Loucy (cell line): ENCODE measurements around the gene PDCD4.

Source experiments
- H2AFZ ChIP-seq: fragments of 200-600 bp; sonication (generic); 2 replicates; pipeline ENCODE4 v1.6.0; 2016; ENCODE audit warnings: antibody characterized with exemption, mild to moderate bottlenecking, low read length, moderate library complexity
- H3F3A ChIP-seq: fragments of 200-600 bp; 2 replicates; pipeline ENCODE4 v1.6.0; 2016; ENCODE audit warnings: antibody characterized with exemption, low read depth, mild to moderate bottlenecking
- H3K27me3 ChIP-seq: fragments of 200-600 bp; sonication (generic); 2 replicates; pipeline ENCODE4 v1.6.1; 2014; ENCODE audit warnings: low read length, mild to moderate bottlenecking; ENCODE audit not compliant: insufficient read depth, poor library complexity, severe bottlenecking
- H3K36me3 ChIP-seq: fragments of 200-600 bp; sonication (generic); 2 replicates; pipeline ENCODE4 v1.6.1; 2016; ENCODE audit warnings: low read length; ENCODE audit not compliant: insufficient read depth
- H3K4me1 ChIP-seq: fragments of 200-600 bp; sonication (generic); 2 replicates; pipeline ENCODE4 v1.5.1; 2014; ENCODE audit warnings: low read length, mild to moderate bottlenecking; ENCODE audit not compliant: insufficient read depth, poor library complexity, severe bottlenecking
- H3K4me2 ChIP-seq: fragments of 200-600 bp; sonication (generic); 2 replicates; pipeline ENCODE4 v1.6.0; 2014; ENCODE audit warnings: antibody characterized with exemption, low read length, low read depth, mild to moderate bottlenecking; ENCODE audit not compliant: poor library complexity, severe bottlenecking
- H3K4me3 ChIP-seq: fragments of 200-600 bp; sonication (generic); 2 replicates; pipeline ENCODE4 v1.5.1; 2014; ENCODE audit warnings: low read length, mild to moderate bottlenecking, mixed read lengths; ENCODE audit not compliant: poor library complexity, severe bottlenecking
- H3K79me2 ChIP-seq: fragments of 200-600 bp; sonication (generic); 2 replicates; pipeline ENCODE4 v1.6.1; 2014; ENCODE audit warnings: low read length; ENCODE audit not compliant: insufficient read depth
- H3K9ac ChIP-seq: fragments of 200-600 bp; sonication (generic); 2 replicates; pipeline ENCODE4 v1.6.0; 2014; ENCODE audit warnings: mild to moderate bottlenecking, low read depth, low read length, moderate library complexity; ENCODE audit not compliant: poor library complexity, severe bottlenecking
- H3K9me2 ChIP-seq: fragments of 200-600 bp; sonication (generic); replicated peaks from 2 replicates; pipeline ENCODE4 v1.6.1; 2016; ENCODE audit warnings: low read depth, low read length, mixed read lengths
- H3K9me3 ChIP-seq: fragments of 200-600 bp; sonication (generic); 2 replicates; pipeline ENCODE4 v1.6.1; 2014; ENCODE audit warnings: mild to moderate bottlenecking, antibody characterized with exemption, low read length, low read depth; ENCODE audit not compliant: insufficient read depth
- H4K20me1 ChIP-seq: fragments of 200-600 bp; sonication (generic); 2 replicates; pipeline ENCODE4 v1.6.0; 2014; ENCODE audit warnings: antibody characterized with exemption, low read length, mild to moderate bottlenecking; ENCODE audit not compliant: insufficient read depth, poor library complexity, severe bottlenecking
- EZH2phosphoT487 ChIP-seq: fragments of 200-600 bp; IDR thresholded peaks from 2 replicates; pipeline ENCODE4 v1.6.1; 2018; ENCODE audit warnings: antibody characterized with exemption, mild to moderate bottlenecking, moderate library complexity, borderline replicate concordance
- TF ChIP-seq, protein P1 (sequence below): fragments of 200-600 bp; sonication (generic); conservative IDR thresholded peaks from 2 replicates; pipeline ENCODE4 v1.5.1; 2014; ENCODE audit warnings: mild to moderate bottlenecking, antibody characterized with exemption, low read length

The PDCD4 gene

DNA sequence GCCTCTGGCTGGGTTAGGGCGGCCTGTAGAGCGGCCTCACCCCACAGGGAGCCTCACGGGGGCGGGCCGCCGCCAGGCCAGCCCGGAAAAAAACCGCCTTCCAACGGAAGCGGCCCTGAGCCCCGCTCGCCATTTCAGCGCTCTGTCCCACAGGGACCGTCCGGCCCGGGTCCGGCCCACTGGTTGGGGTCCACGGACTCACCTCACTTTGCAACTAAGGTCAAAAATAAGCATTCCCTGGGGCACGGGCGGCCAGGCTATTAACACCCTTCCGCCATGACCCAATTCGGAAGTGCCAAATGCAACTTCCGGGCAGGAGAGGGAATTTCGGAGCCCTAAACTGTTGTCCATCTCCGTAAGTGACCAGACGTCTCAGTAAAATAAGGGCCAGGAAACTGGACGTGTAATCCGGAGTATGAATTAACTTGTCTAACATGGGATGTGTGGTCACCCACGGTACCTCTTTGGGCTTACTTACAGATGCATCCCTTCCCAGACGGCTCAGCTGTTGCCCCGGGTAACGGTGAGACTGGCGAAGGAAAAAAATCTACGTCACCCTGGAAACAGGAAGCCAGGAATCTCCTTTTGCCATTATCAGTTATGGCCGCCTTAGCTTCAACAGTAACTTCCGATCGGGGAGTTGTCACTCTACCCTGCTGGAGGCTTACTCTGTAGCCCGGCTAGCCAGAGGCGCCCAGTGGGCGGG is 47.1 kb downstream of the PDCD4 start, which contains the start of gene BBIP1:
BBIP1 (minus strand) TSS at position 538 of the 706 bp plus-strand sequence. CDS start 1,023 bp downstream, outside the sequence.
- Histone ChIP-seq H3K79me2 (peaks cover 52% of the 10 kb centered on the region), H3K4me2 (peak within 1 kb of the TSS; percentile 94)
- TF ChIP-seq, protein P1, sequence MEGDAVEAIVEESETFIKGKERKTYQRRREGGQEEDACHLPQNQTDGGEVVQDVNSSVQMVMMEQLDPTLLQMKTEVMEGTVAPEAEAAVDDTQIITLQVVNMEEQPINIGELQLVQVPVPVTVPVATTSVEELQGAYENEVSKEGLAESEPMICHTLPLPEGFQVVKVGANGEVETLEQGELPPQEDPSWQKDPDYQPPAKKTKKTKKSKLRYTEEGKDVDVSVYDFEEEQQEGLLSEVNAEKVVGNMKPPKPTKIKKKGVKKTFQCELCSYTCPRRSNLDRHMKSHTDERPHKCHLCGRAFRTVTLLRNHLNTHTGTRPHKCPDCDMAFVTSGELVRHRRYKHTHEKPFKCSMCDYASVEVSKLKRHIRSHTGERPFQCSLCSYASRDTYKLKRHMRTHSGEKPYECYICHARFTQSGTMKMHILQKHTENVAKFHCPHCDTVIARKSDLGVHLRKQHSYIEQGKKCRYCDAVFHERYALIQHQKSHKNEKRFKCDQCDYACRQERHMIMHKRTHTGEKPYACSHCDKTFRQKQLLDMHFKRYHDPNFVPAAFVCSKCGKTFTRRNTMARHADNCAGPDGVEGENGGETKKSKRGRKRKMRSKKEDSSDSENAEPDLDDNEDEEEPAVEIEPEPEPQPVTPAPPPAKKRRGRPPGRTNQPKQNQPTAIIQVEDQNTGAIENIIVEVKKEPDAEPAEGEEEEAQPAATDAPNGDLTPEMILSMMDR: no peak
- TF ChIP-seq EZH2phosphoT487: no peak

GRCh38 chr10:110919349-110919931 is 47.7 kb downstream of the PDCD4 start, which contains the start of gene SHOC2:
TSS of gene SHOC2 (plus strand) at chr10:110919604. CDS start at chr10:110964359, 44,755 bp downstream.
- no peaks in the 10 kb centered on the region for H3F3A ChIP-seq

More for the DNA sequence above, 47.1 kb downstream of the PDCD4 start, which contains the start of gene BBIP1:
- Histone ChIP-seq H4K20me1 (peaks cover 37% of the 10 kb centered on the region), H3K9me3 (no peaks in the 10 kb centered on the region), H3K9ac (peak within 1 kb of the TSS; percentile 90), H3K9me2 (no peaks in the 10 kb centered on the region), H3K36me3 (no peaks in the 10 kb centered on the region), H3K4me3 (peak within 1 kb of the TSS; percentile 96), H3F3A (no peaks in the 10 kb centered on the region), H3K4me1 (peaks cover 29% of the 10 kb centered on the region), H3K27me3 (no peaks in the 10 kb centered on the region), H2AFZ (peak within 1 kb of the TSS; percentile 93)

GRCh38 chr10:110919971-110920881 is 48.5 kb downstream of the PDCD4 start:
- peak overlapping the region; percentile 96 for H3K4me3 ChIP-seq
- no peak overlapping the region for H2AFZ ChIP-seq
- TF ChIP-seq, protein P1: no peak
- TF ChIP-seq EZH2phosphoT487: no peak
- H3K79me2 ChIP-seq: peaks cover 65% of the 10 kb centered on the region
- H4K20me1 ChIP-seq: peaks cover 47% of the 10 kb centered on the region
- peak overlapping the region; percentile 88 for H3K9ac ChIP-seq
- H3K4me2 ChIP-seq: peak overlapping the region; percentile 84
- peaks cover 34% of the 10 kb centered on the region for H3K4me1 ChIP-seq
- H3K36me3 ChIP-seq: no peaks in the 10 kb centered on the region
- no peaks in the 10 kb centered on the region for H3K9me3 ChIP-seq
- no peaks in the 10 kb centered on the region for H3F3A ChIP-seq
- H3K9me2 ChIP-seq: no peaks in the 10 kb centered on the region
- no peaks in the 10 kb centered on the region for H3K27me3 ChIP-seq

More at GRCh38 chr10:110919349-110919931, 47.7 kb downstream of the PDCD4 start, which contains the start of gene SHOC2:
- peaks cover 59% of the 10 kb centered on the region for H3K79me2 ChIP-seq
- H3K9me2 ChIP-seq: no peaks in the 10 kb centered on the region
- H3K27me3 ChIP-seq: no peaks in the 10 kb centered on the region
- H3K4me3 ChIP-seq: peak within 1 kb of the TSS; percentile 96
- peak within 1 kb of the TSS; percentile 93 for H2AFZ ChIP-seq
- H3K4me1 ChIP-seq: peaks cover 34% of the 10 kb centered on the region
- no peak for TF ChIP-seq EZH2phosphoT487
- TF ChIP-seq, protein P1: no peak
- peak within 1 kb of the TSS; percentile 90 for H3K9ac ChIP-seq
- no peaks in the 10 kb centered on the region for H3K9me3 ChIP-seq
- peak within 1 kb of the TSS; percentile 94 for H3K4me2 ChIP-seq
- peaks cover 42% of the 10 kb centered on the region for H4K20me1 ChIP-seq
- no peaks in the 10 kb centered on the region for H3K36me3 ChIP-seq
